PC-3 (cell line): ENCODE measurements around the gene CDCA8. TPM values are rescaled to one million over a fixed set of nuclear protein-coding genes. Genes with fewer than 3 reads are reported as not detected.

Experiments used
- ATAC-seq: fragments of 200-7000 bp; cut with Tn5 transposase; 2 replicates; pipeline ENCODE4 v1.9.1; 2020; ENCODE audit warnings: mild to moderate bottlenecking, moderate library complexity
- BruUV-seq: library from RNA; stranded (reverse); fragments of 400-500 nt; replicated peaks from 2 replicates; lab custom pipeline; 2021; lab: Mats Ljungman, UMichigan
- CTCF ChIA-PET: fragments of 300-600 bp; sonication (Branson Sonifier 250); formaldehyde crosslinking; loops from one replicate; lab custom pipeline; 2022; ENCODE audit warnings: antibody characterized with exemption; lab: Charles Lee
- POLR2A ChIA-PET: fragments of 300-600 bp; sonication (Branson Sonifier 250); formaldehyde crosslinking; loops from one replicate; lab custom pipeline; 2022; ENCODE audit warnings: antibody characterized with exemption; ENCODE audit not compliant: unreplicated experiment; lab: Charles Lee
- DNase-seq: peaks from one replicate; pipeline ENCODE4 v3.0.0-alpha.2; 2015
- H2AFZ ChIP-seq: fragments of 300-600 bp; sonication (generic); 2 replicates; pipeline ENCODE4 v1.6.0; 2016; ENCODE audit warnings: antibody characterized with exemption, low read length
- H3F3A ChIP-seq: fragments of 300-600 bp; sonication (generic); one replicate; pipeline ENCODE4 v1.6.0; 2017; ENCODE audit warnings: antibody characterized with exemption, low read length, control low read depth, mild to moderate bottlenecking; ENCODE audit not compliant: unreplicated experiment
- H3K27ac ChIP-seq: fragments of 300-600 bp; sonication (generic); 2 replicates; pipeline ENCODE4 v1.5.1; 2016; ENCODE audit warnings: mild to moderate bottlenecking, low read length
- H3K27me3 ChIP-seq: fragments of 300-600 bp; sonication (generic); 2 replicates; pipeline ENCODE4 v1.6.1; 2016; ENCODE audit warnings: low read length, mixed read lengths
- H3K36me3 ChIP-seq: fragments of 300-600 bp; sonication (generic); 2 replicates; pipeline ENCODE4 v1.6.1; 2016; ENCODE audit warnings: low read depth, mixed run types, low read length, mixed read lengths
- H3K4me1 ChIP-seq: fragments of 300-600 bp; sonication (generic); 2 replicates; pipeline ENCODE4 v1.5.1; 2016; ENCODE audit warnings: low read length; ENCODE audit not compliant: insufficient read depth
- H3K4me2 ChIP-seq: fragments of 300-600 bp; sonication (generic); 2 replicates; pipeline ENCODE4 v1.6.0; 2016; ENCODE audit warnings: low read length
- H3K4me3 ChIP-seq: fragments of 300-600 bp; sonication (generic); 2 replicates; pipeline ENCODE4 v1.5.1; 2016; ENCODE audit warnings: mild to moderate bottlenecking, low read length, mixed read lengths
- H3K79me2 ChIP-seq: fragments of 300-600 bp; sonication (generic); 2 replicates; pipeline ENCODE4 v1.6.1; 2017; ENCODE audit warnings: low read length, mixed read lengths
- H3K9ac ChIP-seq: fragments of 300-600 bp; sonication (generic); 2 replicates; pipeline ENCODE4 v1.6.0; 2016; ENCODE audit warnings: mild to moderate bottlenecking, low read length
- H3K9me2 ChIP-seq: fragments of 300-600 bp; sonication (generic); replicated peaks from 2 replicates; pipeline ENCODE4 v1.6.1; 2016; ENCODE audit warnings: mixed run types, low read length, mixed read lengths
- H3K9me3 ChIP-seq: fragments of 300-600 bp; sonication (generic); 2 replicates; pipeline ENCODE4 v1.6.1; 2016; ENCODE audit warnings: low read length, mixed read lengths
- H4K20me1 ChIP-seq: fragments of 300-600 bp; sonication (generic); 2 replicates; pipeline ENCODE4 v1.6.1; 2016; ENCODE audit warnings: low read length, mixed read lengths
- EZH2 ChIP-seq: fragments of 300-600 bp; sonication (generic); IDR thresholded peaks from one replicate; pipeline ENCODE4 v1.6.1; 2017; ENCODE audit warnings: antibody characterized with exemption, mild to moderate bottlenecking, low read length; ENCODE audit not compliant: unreplicated experiment
- EZH2phosphoT487 ChIP-seq: fragments of 300-600 bp; sonication (generic); IDR thresholded peaks from 2 replicates; pipeline ENCODE4 v1.6.1; 2018; ENCODE audit warnings: mild to moderate bottlenecking, antibody characterized with exemption, low read length, borderline replicate concordance
- intact Hi-C: fragments of 100-400 bp; cut with micrococcal nuclease; formaldehyde crosslinking; loops from 2 replicates; pipeline ENCODE4 v1.9.0; 2023
- total RNA-seq: library from RNA; depleted of rRNA; stranded (reverse); fragments of >200 nt; gene quantifications from 2 replicates; pipeline ENCODE4 v1.2.3, GENCODE V29; 2014
- TF ChIP-seq, protein P1 (sequence below): fragments of 300-600 bp; sonication (generic); conservative IDR thresholded peaks from 2 replicates; pipeline ENCODE4 v1.5.1; 2017; ENCODE audit warnings: antibody characterized with exemption, low read depth, mild to moderate bottlenecking, low read length

Gene CDCA8
- total RNA-seq, 1 experiment from 2014 or later: 31.8 TPM

DNA sequence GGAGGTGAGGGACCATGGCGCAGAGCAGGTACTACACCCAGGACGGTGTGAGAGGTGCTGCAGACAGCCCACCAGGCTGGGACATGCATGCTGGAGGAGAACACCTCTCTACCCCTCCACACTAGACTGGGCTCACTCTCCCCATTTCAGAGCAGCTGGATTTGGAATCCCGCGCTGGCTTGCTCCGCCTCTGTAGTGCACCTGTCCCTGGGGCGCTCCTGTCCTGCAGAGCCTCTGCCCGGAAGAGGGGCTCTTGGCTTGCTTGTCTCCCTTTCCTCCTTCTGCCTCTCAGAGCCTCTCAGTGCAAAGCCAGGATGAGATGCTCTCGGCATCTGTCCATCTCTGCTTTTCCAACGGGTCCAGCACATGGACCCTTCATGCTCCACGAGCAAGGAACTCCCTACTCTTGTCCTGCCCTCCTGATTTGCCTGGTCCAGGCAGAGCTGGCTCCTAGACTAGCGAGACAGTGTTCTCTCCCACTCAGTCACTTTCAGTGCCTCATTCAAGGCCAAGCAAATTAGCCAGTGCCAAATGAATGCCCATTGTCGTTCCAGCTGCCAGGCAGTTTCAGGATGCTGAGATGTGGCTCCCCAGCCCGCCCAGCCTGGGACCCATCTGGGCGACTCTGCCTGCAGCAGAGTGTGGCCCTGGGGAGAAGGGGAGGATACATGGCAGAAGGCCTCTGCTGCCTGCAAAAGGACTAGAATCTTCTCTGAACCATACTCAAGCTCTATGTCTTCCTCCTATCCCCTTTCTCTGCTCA is 33.7 kb downstream of the CDCA8 start:
- Histone ChIP-seq H3F3A (no peaks in the 10 kb centered on the region), H3K79me2 (no peaks in the 10 kb centered on the region), H3K4me2 (no peak overlapping the region), H3K4me3 (no peak overlapping the region), H2AFZ (no peak overlapping the region), H3K36me3 (no peaks in the 10 kb centered on the region), H3K9me3 (no peaks in the 10 kb centered on the region), H4K20me1 (no peaks in the 10 kb centered on the region), H3K27ac (no peak overlapping the region), H3K4me1 (no peaks in the 10 kb centered on the region), H3K27me3 (no peaks in the 10 kb centered on the region), H3K9me2 (no peaks in the 10 kb centered on the region), H3K9ac (no peak overlapping the region)
- ChIA-PET POLR2A (no interaction called here), CTCF (no interaction called here)
- TF ChIP-seq EZH2 (no peak), EZH2phosphoT487 (no peak)
- TF ChIP-seq, protein P1, sequence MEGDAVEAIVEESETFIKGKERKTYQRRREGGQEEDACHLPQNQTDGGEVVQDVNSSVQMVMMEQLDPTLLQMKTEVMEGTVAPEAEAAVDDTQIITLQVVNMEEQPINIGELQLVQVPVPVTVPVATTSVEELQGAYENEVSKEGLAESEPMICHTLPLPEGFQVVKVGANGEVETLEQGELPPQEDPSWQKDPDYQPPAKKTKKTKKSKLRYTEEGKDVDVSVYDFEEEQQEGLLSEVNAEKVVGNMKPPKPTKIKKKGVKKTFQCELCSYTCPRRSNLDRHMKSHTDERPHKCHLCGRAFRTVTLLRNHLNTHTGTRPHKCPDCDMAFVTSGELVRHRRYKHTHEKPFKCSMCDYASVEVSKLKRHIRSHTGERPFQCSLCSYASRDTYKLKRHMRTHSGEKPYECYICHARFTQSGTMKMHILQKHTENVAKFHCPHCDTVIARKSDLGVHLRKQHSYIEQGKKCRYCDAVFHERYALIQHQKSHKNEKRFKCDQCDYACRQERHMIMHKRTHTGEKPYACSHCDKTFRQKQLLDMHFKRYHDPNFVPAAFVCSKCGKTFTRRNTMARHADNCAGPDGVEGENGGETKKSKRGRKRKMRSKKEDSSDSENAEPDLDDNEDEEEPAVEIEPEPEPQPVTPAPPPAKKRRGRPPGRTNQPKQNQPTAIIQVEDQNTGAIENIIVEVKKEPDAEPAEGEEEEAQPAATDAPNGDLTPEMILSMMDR: no peak
- ATAC-seq (no peak), DNase-seq (no peak)
- intact Hi-C loops: no loop called here
- BruUV-seq: no TSS peak

DNA sequence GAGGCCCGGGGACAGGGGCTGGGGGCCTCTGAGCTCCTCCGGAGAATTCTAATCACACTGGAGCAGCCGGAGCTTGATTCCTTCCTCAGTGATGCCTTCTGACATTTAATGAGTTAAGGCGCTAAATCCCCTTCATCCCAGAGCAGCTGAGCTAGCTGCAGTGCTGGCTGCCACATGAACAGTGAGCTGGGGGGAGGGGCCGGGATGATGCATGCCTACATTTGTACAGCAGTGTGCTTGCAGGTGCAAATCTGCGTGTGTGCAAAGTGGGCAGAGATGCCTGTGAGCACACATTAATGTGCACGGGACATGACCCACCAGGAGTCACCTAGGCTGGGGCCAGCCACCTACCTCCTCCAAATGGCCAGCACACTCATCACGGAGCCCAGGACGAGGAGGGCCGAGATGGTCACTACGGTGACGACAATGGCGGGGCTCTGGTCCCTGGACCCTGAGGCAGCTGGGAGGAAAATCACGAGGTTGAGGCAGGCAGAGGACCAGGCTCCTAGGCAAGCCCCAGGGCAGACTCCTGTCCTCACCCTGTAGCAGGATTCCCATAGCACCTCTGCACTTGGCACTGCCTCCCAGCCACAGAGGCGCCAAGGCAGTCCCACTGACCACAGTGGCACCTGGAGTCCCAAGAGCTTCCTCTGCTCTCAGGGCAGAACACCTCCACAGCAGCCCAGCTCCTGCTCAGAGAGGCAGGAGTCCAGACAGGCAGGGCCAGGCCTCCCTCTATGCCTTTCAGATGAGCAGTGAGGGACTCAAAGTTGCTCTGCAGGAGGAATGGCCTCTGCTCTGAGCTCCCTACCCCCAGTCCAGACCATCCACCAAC is 34.7 kb downstream of the CDCA8 start:
- POLR2A ChIA-PET: no interaction called here
- no peak overlapping the region for H3K9ac ChIP-seq
- H3K4me2 ChIP-seq: no peak overlapping the region

GRCh38 chr1:37728416-37728815 is 36.1 kb downstream of the CDCA8 start:
- CTCF ChIA-PET: no interaction called here
- Histone ChIP-seq H3K4me1 (no peaks in the 10 kb centered on the region), H3K4me2 (no peak overlapping the region), H3K36me3 (no peaks in the 10 kb centered on the region), H3K9me2 (no peaks in the 10 kb centered on the region), H3F3A (no peaks in the 10 kb centered on the region), H3K9ac (no peak overlapping the region), H3K4me3 (no peak overlapping the region), H3K27ac (no peak overlapping the region), H2AFZ (no peak overlapping the region), H3K79me2 (no peaks in the 10 kb centered on the region), H3K9me3 (no peaks in the 10 kb centered on the region), H3K27me3 (no peaks in the 10 kb centered on the region), H4K20me1 (no peaks in the 10 kb centered on the region)
- DNase-seq (no peak), ATAC-seq (no peak)
- TF ChIP-seq EZH2phosphoT487: no peak
- TF ChIP-seq EZH2: no peak
- TF ChIP-seq, protein P1: no peak
- no TSS peak for BruUV-seq
- POLR2A ChIA-PET: no interaction called here
- intact Hi-C loops: no loop called here

More for the DNA sequence above, 34.7 kb downstream of the CDCA8 start:
- Histone ChIP-seq H3K79me2 (no peaks in the 10 kb centered on the region), H3F3A (no peaks in the 10 kb centered on the region), H3K9me2 (no peaks in the 10 kb centered on the region), H3K27me3 (no peaks in the 10 kb centered on the region), H3K9me3 (no peaks in the 10 kb centered on the region), H3K4me3 (no peak overlapping the region), H3K36me3 (no peaks in the 10 kb centered on the region), H3K27ac (no peak overlapping the region), H3K4me1 (no peaks in the 10 kb centered on the region), H2AFZ (no peak overlapping the region), H4K20me1 (no peaks in the 10 kb centered on the region)
- CTCF ChIA-PET: no interaction called here
- no TSS peak for BruUV-seq
- TF ChIP-seq EZH2: no peak
- intact Hi-C loops: no loop called here
- no peak for DNase-seq
- ATAC-seq: no peak
